Neural cell (in vitro differentiated cells): ENCODE measurements around the gene APOC3. TPM values are rescaled to one million over a fixed set of nuclear protein-coding genes. Genes with fewer than 3 reads are reported as not detected.

Source experiments
- H2AFZ ChIP-seq: fragments of 200-600, 300-800 bp; sonication (generic), shearing (Covaris generic); 2 replicates; pipeline ENCODE4 v1.6.0; 2014; ENCODE audit warnings: low read depth, mild to moderate bottlenecking, antibody characterized with exemption, low read length, moderate library complexity
- H3F3A ChIP-seq: fragments of 200-600 bp; shearing (Covaris generic); 2 replicates; pipeline ENCODE4 v1.6.1; 2016; ENCODE audit warnings: mild to moderate bottlenecking, moderate library complexity, mixed read lengths, antibody characterized with exemption, low read length; ENCODE audit not compliant: insufficient read depth, poor library complexity, severe bottlenecking
- H3K27ac ChIP-seq: fragments of 200-600, 300-800 bp; sonication (generic), shearing (Covaris generic); 2 replicates; pipeline ENCODE4 v1.5.1; 2014; ENCODE audit warnings: mild to moderate bottlenecking, low read length, moderate library complexity
- H3K27me3 ChIP-seq: fragments of 300-800, 200-600 bp; sonication (generic), shearing (Covaris generic); 2 replicates; pipeline ENCODE4 v1.6.0; 2014; ENCODE audit warnings: mild to moderate bottlenecking, low read depth, low read length, moderate library complexity; ENCODE audit not compliant: insufficient read depth
- H3K36me3 ChIP-seq: fragments of 300-800, 200-600 bp; sonication (generic), shearing (Covaris generic); 2 replicates; pipeline ENCODE4 v1.5.1; 2014; ENCODE audit warnings: mild to moderate bottlenecking, antibody characterized with exemption, low read length, moderate library complexity; ENCODE audit not compliant: insufficient read depth
- H3K4me2 ChIP-seq: fragments of 300-800, 200-600 bp; sonication (generic), shearing (Covaris generic); 2 replicates; pipeline ENCODE4 v1.6.0; 2014; ENCODE audit warnings: mild to moderate bottlenecking, low read length
- H3K4me3 ChIP-seq: fragments of 300-800, 200-600 bp; sonication (generic), shearing (Covaris generic); 2 replicates; pipeline ENCODE4 v1.5.1; 2014; ENCODE audit warnings: mild to moderate bottlenecking, low read length, moderate library complexity
- H3K79me2 ChIP-seq: fragments of 200-600 bp; shearing (Covaris generic); replicated peaks from 2 replicates; pipeline ENCODE4 v1.6.0; 2014; ENCODE audit warnings: mild to moderate bottlenecking, low read length, moderate library complexity; ENCODE audit not compliant: insufficient read depth
- H3K9ac ChIP-seq: fragments of 300-800, 200-600 bp; sonication (generic), shearing (Covaris generic); 2 replicates; pipeline ENCODE4 v1.6.1; 2016; ENCODE audit warnings: mild to moderate bottlenecking, low read length, mixed read lengths
- H3K9me2 ChIP-seq: fragments of 200-600 bp; shearing (Covaris generic); 2 replicates; pipeline ENCODE4 v1.6.1; 2016; ENCODE audit warnings: mild to moderate bottlenecking, low read length, mixed read lengths; ENCODE audit not compliant: insufficient read depth
- H3K9me3 ChIP-seq: fragments of 200-600, 300-800 bp; sonication (generic), shearing (Covaris generic); 2 replicates; pipeline ENCODE4 v1.6.1; 2016; ENCODE audit warnings: mild to moderate bottlenecking, mixed run types, low read length, moderate library complexity, mixed read lengths
- H4K20me1 ChIP-seq: fragments of 200-600 bp; shearing (Covaris generic); 2 replicates; pipeline ENCODE4 v1.6.1; 2016; ENCODE audit warnings: mild to moderate bottlenecking, mixed run types; ENCODE audit not compliant: insufficient read depth
- EP300 ChIP-seq: fragments of 450-650 bp; conservative IDR thresholded peaks from 2 replicates; pipeline ENCODE4 v1.6.1; 2014; ENCODE audit warnings: antibody characterized with exemption, mild to moderate bottlenecking, moderate library complexity; ENCODE audit not compliant: poor library complexity, severe bottlenecking
- EZH2 ChIP-seq: fragments of 200-600, 300-800 bp; shearing (Covaris generic), sonication (generic); IDR thresholded peaks from 2 replicates; pipeline ENCODE4 v1.6.1; 2014; ENCODE audit warnings: antibody characterized with exemption, low read length, borderline replicate concordance, mild to moderate bottlenecking; ENCODE audit not compliant: insufficient read depth, poor library complexity, severe bottlenecking
- MXI1 ChIP-seq: fragments of 450-650 bp; conservative IDR thresholded peaks from 2 replicates; pipeline ENCODE4 v1.6.1; 2014; ENCODE audit warnings: antibody characterized with exemption, mild to moderate bottlenecking; ENCODE audit not compliant: poor library complexity, severe bottlenecking
- POLR2AphosphoS5 ChIP-seq: IDR thresholded peaks from 2 replicates; pipeline ENCODE4 v1.6.1; 2012
- RAD21 ChIP-seq: fragments of 450-650 bp; conservative IDR thresholded peaks from 2 replicates; pipeline ENCODE4 v1.6.1; 2014; ENCODE audit warnings: antibody characterized with exemption, mild to moderate bottlenecking, moderate library complexity
- SMC3 ChIP-seq: fragments of 450-650 bp; conservative IDR thresholded peaks from 2 replicates; pipeline ENCODE4 v1.6.1; 2014; ENCODE audit warnings: antibody characterized with exemption, mild to moderate bottlenecking, moderate library complexity; ENCODE audit not compliant: poor library complexity
- TAF1 ChIP-seq: IDR thresholded peaks from 2 replicates; pipeline ENCODE4 v1.6.1; 2012; ENCODE audit warnings: low read depth
- polyA plus RNA-seq: library from polyadenylated mRNA; depleted of rRNA; stranded (reverse); fragments of >200 nt; gene quantifications from 2 replicates; pipeline ENCODE4 v1.2.3, GENCODE V29; 2014
- TF ChIP-seq, protein P1 (sequence below): IDR thresholded peaks from 2 replicates; pipeline ENCODE4 v1.6.1; 2012; ENCODE audit warnings: borderline replicate concordance
- TF ChIP-seq, protein P2 (sequence below): fragments of 450-650 bp; IDR thresholded peaks from 2 replicates; pipeline ENCODE4 v1.5.1; 2014; ENCODE audit warnings: antibody characterized with exemption, mild to moderate bottlenecking, moderate library complexity; ENCODE audit not compliant: poor library complexity, severe bottlenecking

Gene APOC3
- polyA plus RNA-seq, 1 donor from 2014 or later, result not detected

DNA sequence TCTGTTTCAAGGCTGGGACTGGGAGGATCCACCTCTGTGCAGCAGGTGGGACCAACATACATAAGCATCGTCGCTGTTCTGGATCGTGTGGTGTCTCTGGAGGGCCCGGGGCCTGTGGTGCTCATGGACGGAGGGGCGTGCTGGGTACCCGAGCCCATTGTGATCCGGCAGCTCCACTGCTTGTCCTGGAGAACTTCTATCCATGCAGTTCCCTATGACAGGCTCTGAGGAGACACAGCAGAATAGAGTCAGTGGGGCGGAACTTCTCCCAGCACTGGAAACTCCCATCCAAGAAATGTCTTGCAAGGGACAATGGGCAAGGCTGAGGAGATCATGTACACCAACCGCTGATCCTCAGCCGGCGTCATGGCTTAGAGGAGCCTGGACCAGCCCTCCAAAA lies 19.4 kb downstream of the APOC3 start:
- H4K20me1 ChIP-seq, result no peaks in the 10 kb centered on the region
- H3K27me3 ChIP-seq, result no peaks in the 10 kb centered on the region
- no peaks in the 10 kb centered on the region for H3K9me3 ChIP-seq
- H3K9me2 ChIP-seq, result no peaks in the 10 kb centered on the region
- H3K4me3 ChIP-seq, result no peak overlapping the region
- peaks cover 11% of the 10 kb centered on the region for H3K36me3 ChIP-seq
- TF ChIP-seq SMC3 (no peak), EZH2 (no peak), TAF1 (no peak), MXI1 (no peak), RAD21 (no peak), EP300 (no peak), POLR2AphosphoS5 (no peak)
- TF ChIP-seq, protein P1, sequence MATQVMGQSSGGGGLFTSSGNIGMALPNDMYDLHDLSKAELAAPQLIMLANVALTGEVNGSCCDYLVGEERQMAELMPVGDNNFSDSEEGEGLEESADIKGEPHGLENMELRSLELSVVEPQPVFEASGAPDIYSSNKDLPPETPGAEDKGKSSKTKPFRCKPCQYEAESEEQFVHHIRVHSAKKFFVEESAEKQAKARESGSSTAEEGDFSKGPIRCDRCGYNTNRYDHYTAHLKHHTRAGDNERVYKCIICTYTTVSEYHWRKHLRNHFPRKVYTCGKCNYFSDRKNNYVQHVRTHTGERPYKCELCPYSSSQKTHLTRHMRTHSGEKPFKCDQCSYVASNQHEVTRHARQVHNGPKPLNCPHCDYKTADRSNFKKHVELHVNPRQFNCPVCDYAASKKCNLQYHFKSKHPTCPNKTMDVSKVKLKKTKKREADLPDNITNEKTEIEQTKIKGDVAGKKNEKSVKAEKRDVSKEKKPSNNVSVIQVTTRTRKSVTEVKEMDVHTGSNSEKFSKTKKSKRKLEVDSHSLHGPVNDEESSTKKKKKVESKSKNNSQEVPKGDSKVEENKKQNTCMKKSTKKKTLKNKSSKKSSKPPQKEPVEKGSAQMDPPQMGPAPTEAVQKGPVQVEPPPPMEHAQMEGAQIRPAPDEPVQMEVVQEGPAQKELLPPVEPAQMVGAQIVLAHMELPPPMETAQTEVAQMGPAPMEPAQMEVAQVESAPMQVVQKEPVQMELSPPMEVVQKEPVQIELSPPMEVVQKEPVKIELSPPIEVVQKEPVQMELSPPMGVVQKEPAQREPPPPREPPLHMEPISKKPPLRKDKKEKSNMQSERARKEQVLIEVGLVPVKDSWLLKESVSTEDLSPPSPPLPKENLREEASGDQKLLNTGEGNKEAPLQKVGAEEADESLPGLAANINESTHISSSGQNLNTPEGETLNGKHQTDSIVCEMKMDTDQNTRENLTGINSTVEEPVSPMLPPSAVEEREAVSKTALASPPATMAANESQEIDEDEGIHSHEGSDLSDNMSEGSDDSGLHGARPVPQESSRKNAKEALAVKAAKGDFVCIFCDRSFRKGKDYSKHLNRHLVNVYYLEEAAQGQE, result no peak
- TF ChIP-seq, protein P2, sequence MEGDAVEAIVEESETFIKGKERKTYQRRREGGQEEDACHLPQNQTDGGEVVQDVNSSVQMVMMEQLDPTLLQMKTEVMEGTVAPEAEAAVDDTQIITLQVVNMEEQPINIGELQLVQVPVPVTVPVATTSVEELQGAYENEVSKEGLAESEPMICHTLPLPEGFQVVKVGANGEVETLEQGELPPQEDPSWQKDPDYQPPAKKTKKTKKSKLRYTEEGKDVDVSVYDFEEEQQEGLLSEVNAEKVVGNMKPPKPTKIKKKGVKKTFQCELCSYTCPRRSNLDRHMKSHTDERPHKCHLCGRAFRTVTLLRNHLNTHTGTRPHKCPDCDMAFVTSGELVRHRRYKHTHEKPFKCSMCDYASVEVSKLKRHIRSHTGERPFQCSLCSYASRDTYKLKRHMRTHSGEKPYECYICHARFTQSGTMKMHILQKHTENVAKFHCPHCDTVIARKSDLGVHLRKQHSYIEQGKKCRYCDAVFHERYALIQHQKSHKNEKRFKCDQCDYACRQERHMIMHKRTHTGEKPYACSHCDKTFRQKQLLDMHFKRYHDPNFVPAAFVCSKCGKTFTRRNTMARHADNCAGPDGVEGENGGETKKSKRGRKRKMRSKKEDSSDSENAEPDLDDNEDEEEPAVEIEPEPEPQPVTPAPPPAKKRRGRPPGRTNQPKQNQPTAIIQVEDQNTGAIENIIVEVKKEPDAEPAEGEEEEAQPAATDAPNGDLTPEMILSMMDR, result no peak
- no peak overlapping the region for H2AFZ ChIP-seq
- no peak overlapping the region for H3K4me2 ChIP-seq
- H3F3A ChIP-seq, result no peaks in the 10 kb centered on the region
- no peak overlapping the region for H3K9ac ChIP-seq
- H3K79me2 ChIP-seq, result no peaks in the 10 kb centered on the region
- H3K27ac ChIP-seq, result no peak overlapping the region

- Histone ChIP-seq H3K4me3 (no peak overlapping the region), H3K27ac (no peak overlapping the region), H2AFZ (no peak overlapping the region), H3K9me3 (no peaks in the 10 kb centered on the region), H3F3A (no peaks in the 10 kb centered on the region), H4K20me1 (no peaks in the 10 kb centered on the region), H3K9me2 (no peaks in the 10 kb centered on the region), H3K4me2 (no peak overlapping the region), H3K9ac (no peak overlapping the region), H3K36me3 (peaks cover 11% of the 10 kb centered on the region), H3K79me2 (no peaks in the 10 kb centered on the region), H3K27me3 (no peaks in the 10 kb centered on the region)
- no peak for TF ChIP-seq EP300
Measured at GRCh38 chr11:116849486-116849885, 19.8 kb downstream of the APOC3 start.

GRCh38 chr11:116851626-116852025 lies 21.9 kb downstream of the APOC3 start:
- Histone ChIP-seq H3K4me3 (no peak overlapping the region), H3K36me3 (peaks cover 11% of the 10 kb centered on the region), H3K9me2 (no peaks in the 10 kb centered on the region), H3K9me3 (no peaks in the 10 kb centered on the region), H3K9ac (no peak overlapping the region), H3K4me2 (no peak overlapping the region), H3K27me3 (no peaks in the 10 kb centered on the region), H4K20me1 (no peaks in the 10 kb centered on the region), H3F3A (no peaks in the 10 kb centered on the region), H3K79me2 (no peaks in the 10 kb centered on the region), H3K27ac (no peak overlapping the region), H2AFZ (no peak overlapping the region)
- TF ChIP-seq MXI1 (no peak), RAD21 (no peak), SMC3 (no peak), POLR2AphosphoS5 (no peak), EP300 (no peak), EZH2 (no peak), TAF1 (no peak)
- TF ChIP-seq, protein P1, result no peak
